T-helper 2 cell treated with Interferon-gamma antibody and Interleukin-4, amounts not matched to agents 5 μg/mL and 100 μg/mL, for 36 hours (primary cell): ENCODE measurements around the gene CARD6.
A peak's percentile ranks its signal among the peaks of the same experiment; 100 is the strongest.
"Not testable (repeated sequence)": the region's sequence is repeated elsewhere in the genome, so short reads cannot be mapped to it uniquely, and the experiment has no call there.

Source experiments
- DNase-seq: peaks from one replicate; pipeline ENCODE4 v3.0.0; 2021; ENCODE audit warnings: low spot score
- H3K27ac Mint-ChIP-seq: one replicate; pipeline ENCODE4 v1.8.0; 2021; ENCODE audit warnings: mild to moderate bottlenecking, mixed read lengths
- H3K27me3 Mint-ChIP-seq: one replicate; pipeline ENCODE4 v1.8.0; 2021; ENCODE audit warnings: low read depth, mixed read lengths
- H3K36me3 Mint-ChIP-seq: one replicate; pipeline ENCODE4 v1.8.0; 2021; ENCODE audit warnings: low read depth, mixed read lengths
- H3K4me1 Mint-ChIP-seq: one replicate; pipeline ENCODE4 v1.8.0; 2021; ENCODE audit warnings: low read depth, mixed read lengths
- H3K4me3 Mint-ChIP-seq: one replicate; pipeline ENCODE4 v1.8.0; 2022; ENCODE audit warnings: mild to moderate bottlenecking, moderate library complexity, mixed read lengths
- H3K9me3 Mint-ChIP-seq: one replicate; pipeline ENCODE4 v1.8.0; 2021; ENCODE audit warnings: mixed read lengths

CARD6 gene

GRCh38 chr5:40834391-40834848, 6.7 kb upstream of the CARD6 start:
- H3K4me3 Mint-ChIP-seq, result peak overlapping the region; percentile 94
- H3K4me1 Mint-ChIP-seq, result peaks cover 36% of the 10 kb centered on the region
- no peak for DNase-seq
- H3K9me3 Mint-ChIP-seq, result peaks cover 9% of the 10 kb centered on the region
- H3K27ac Mint-ChIP-seq, result peak overlapping the region; percentile 99
- H3K27me3 Mint-ChIP-seq, result no peaks in the 10 kb centered on the region
- peaks cover 58% of the 10 kb centered on the region for H3K36me3 Mint-ChIP-seq

- peaks cover 36% of the 10 kb centered on the region for H3K4me1 Mint-ChIP-seq
- peak; percentile 93 for DNase-seq
- H3K36me3 Mint-ChIP-seq, result peaks cover 52% of the 10 kb centered on the region
- peak within 1 kb of the TSS; percentile 99 for H3K27ac Mint-ChIP-seq
- no peaks in the 10 kb centered on the region for H3K27me3 Mint-ChIP-seq
- peaks cover 9% of the 10 kb centered on the region for H3K9me3 Mint-ChIP-seq
- peak within 1 kb of the TSS; percentile 94 for H3K4me3 Mint-ChIP-seq
Observed at GRCh38 chr5:40834849-40835787, 6.0 kb upstream of the CARD6 start, which contains the start of gene RPL37. TSS of gene RPL37 (minus strand) at chr5:40835222. CDS start at chr5:40835185, 37 bp downstream.

- Mint-ChIP-seq H3K9me3 (peaks cover 9% of the 10 kb centered on the region), H3K4me1 (peaks cover 29% of the 10 kb centered on the region), H3K36me3 (peaks cover 27% of the 10 kb centered on the region), H3K27ac (no peak overlapping the region), H3K27me3 (peaks cover 4% of the 10 kb centered on the region), H3K4me3 (no peak overlapping the region)
- DNase-seq, result no peak
Observed at GRCh38 chr5:40838086-40838485, 3.1 kb upstream of the CARD6 start.

- Mint-ChIP-seq H3K36me3 (peaks cover 8% of the 10 kb centered on the region), H3K4me1 (peaks cover 12% of the 10 kb centered on the region), H3K9me3 (no peaks in the 10 kb centered on the region), H3K4me3 (no peak overlapping the region), H3K27ac (no peak overlapping the region), H3K27me3 (peaks cover 18% of the 10 kb centered on the region)
- no peak for DNase-seq
Observed at GRCh38 chr5:40842351-40842750, 1.2 kb downstream of the CARD6 start.

DNA sequence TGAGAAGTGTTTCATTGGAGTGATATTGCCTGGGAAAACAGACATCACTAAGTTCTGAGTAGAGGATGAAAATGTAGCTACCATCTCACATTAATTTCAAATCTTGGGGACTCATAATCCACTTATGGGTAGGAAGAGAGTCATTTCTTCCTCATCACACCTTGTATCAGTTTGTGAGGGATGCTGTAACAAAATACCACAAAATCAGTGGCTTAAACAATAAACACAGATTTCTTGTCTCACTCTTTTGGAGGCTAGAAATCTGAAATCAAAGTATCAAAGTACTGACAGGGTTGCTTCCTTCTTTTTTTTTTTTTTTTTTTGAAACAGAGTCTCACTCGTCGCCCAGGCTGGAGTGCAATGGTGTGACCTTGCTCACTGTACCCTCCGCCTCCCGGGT, 3.4 kb downstream of the CARD6 start:
- Mint-ChIP-seq H3K4me1 (peaks cover 12% of the 10 kb centered on the region), H3K4me3 (no peak overlapping the region), H3K27me3 (peaks cover 23% of the 10 kb centered on the region), H3K27ac (no peak overlapping the region), H3K9me3 (no peaks in the 10 kb centered on the region), H3K36me3 (peaks cover 8% of the 10 kb centered on the region)
- no peak for DNase-seq

- DNase-seq, result no peak
- no peak overlapping the region for H3K27ac Mint-ChIP-seq
- no peaks in the 10 kb centered on the region for H3K9me3 Mint-ChIP-seq
- peaks cover 6% of the 10 kb centered on the region for H3K4me1 Mint-ChIP-seq
- H3K27me3 Mint-ChIP-seq, result peaks cover 22% of the 10 kb centered on the region
- peaks cover 6% of the 10 kb centered on the region for H3K36me3 Mint-ChIP-seq
- H3K4me3 Mint-ChIP-seq, result no peak overlapping the region
Observed at GRCh38 chr5:40846371-40846770, 5.2 kb downstream of the CARD6 start.

DNA sequence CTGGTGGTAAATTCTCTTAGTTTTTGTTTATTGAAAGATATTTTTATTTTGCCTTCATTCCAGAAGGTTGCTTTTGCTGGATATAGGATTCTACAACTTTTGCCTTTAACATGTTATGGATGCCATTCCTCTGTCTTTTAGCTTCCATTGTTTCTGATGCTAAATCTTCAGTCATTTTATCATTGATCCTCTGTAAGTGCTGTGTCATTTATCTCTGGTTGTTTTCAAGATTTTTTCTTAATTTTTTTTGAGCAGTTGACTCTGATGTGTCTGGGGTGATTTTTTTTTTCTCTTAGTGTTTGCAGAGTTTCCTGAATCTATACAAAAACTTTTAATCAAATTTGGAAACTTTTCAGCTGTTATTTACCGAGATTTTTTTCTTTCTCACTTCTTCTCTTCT, 6.4 kb downstream of the CARD6 start:
- H3K4me3 Mint-ChIP-seq, result no peak overlapping the region
- peaks cover 20% of the 10 kb centered on the region for H3K27me3 Mint-ChIP-seq
- H3K36me3 Mint-ChIP-seq, result peaks cover 5% of the 10 kb centered on the region
- peaks cover 4% of the 10 kb centered on the region for H3K4me1 Mint-ChIP-seq
- no peaks in the 10 kb centered on the region for H3K9me3 Mint-ChIP-seq
- DNase-seq, result no peak
- no peak overlapping the region for H3K27ac Mint-ChIP-seq

- Mint-ChIP-seq H3K4me1 (no peaks in the 10 kb centered on the region), H3K9me3 (peaks cover 4% of the 10 kb centered on the region), H3K27ac (no peak overlapping the region), H3K36me3 (peaks cover 2% of the 10 kb centered on the region), H3K4me3 (no peak overlapping the region), H3K27me3 (no peaks in the 10 kb centered on the region)
- no peak for DNase-seq
Observed at GRCh38 chr5:40853632-40854192, 12.5 kb downstream of the CARD6 start.

- H3K27ac Mint-ChIP-seq, result no peak overlapping the region
- peaks cover 2% of the 10 kb centered on the region for H3K9me3 Mint-ChIP-seq
- no peaks in the 10 kb centered on the region for H3K4me1 Mint-ChIP-seq
- DNase-seq, result no peak
- H3K4me3 Mint-ChIP-seq, result no peak overlapping the region
- H3K36me3 Mint-ChIP-seq, result no peaks in the 10 kb centered on the region
- no peaks in the 10 kb centered on the region for H3K27me3 Mint-ChIP-seq
Observed at GRCh38 chr5:40860711-40861110, 19.5 kb downstream of the CARD6 start.

- H3K27me3 Mint-ChIP-seq, H3K4me3 Mint-ChIP-seq, DNase-seq, H3K9me3 Mint-ChIP-seq, H3K27ac Mint-ChIP-seq, H3K36me3 Mint-ChIP-seq, H3K4me1 Mint-ChIP-seq: not testable (repeated sequence)
Observed at GRCh38 chr5:40865004-40865403, 23.8 kb downstream of the CARD6 start.

- Mint-ChIP-seq H3K27ac (no peak overlapping the region), H3K27me3 (no peaks in the 10 kb centered on the region), H3K4me1 (no peaks in the 10 kb centered on the region), H3K9me3 (no peaks in the 10 kb centered on the region), H3K4me3 (no peak overlapping the region), H3K36me3 (no peaks in the 10 kb centered on the region)
- no peak for DNase-seq
Observed at GRCh38 chr5:40866844-40867243, 25.7 kb downstream of the CARD6 start.

- no peak overlapping the region for H3K27ac Mint-ChIP-seq
- DNase-seq, result no peak
- H3K36me3 Mint-ChIP-seq, result no peaks in the 10 kb centered on the region
- no peaks in the 10 kb centered on the region for H3K27me3 Mint-ChIP-seq
- H3K9me3 Mint-ChIP-seq, result no peaks in the 10 kb centered on the region
- H3K4me3 Mint-ChIP-seq, result no peak overlapping the region
- no peaks in the 10 kb centered on the region for H3K4me1 Mint-ChIP-seq
Observed at GRCh38 chr5:40869384-40869783, 28.2 kb downstream of the CARD6 start.

GRCh38 chr5:40871177-40871576, 30.0 kb downstream of the CARD6 start:
- Mint-ChIP-seq H3K36me3 (no peaks in the 10 kb centered on the region), H3K27me3 (peaks cover 2% of the 10 kb centered on the region), H3K4me3 (no peak overlapping the region), H3K27ac (no peak overlapping the region), H3K4me1 (no peaks in the 10 kb centered on the region), H3K9me3 (no peaks in the 10 kb centered on the region)
- no peak for DNase-seq

GRCh38 chr5:40872253-40872652, 31.1 kb downstream of the CARD6 start:
- H3K27ac Mint-ChIP-seq, H3K27me3 Mint-ChIP-seq, H3K4me1 Mint-ChIP-seq, H3K4me3 Mint-ChIP-seq, DNase-seq, H3K9me3 Mint-ChIP-seq, H3K36me3 Mint-ChIP-seq: not testable (repeated sequence)
